Superior temporal gyrus (tissue), 1 donor: ENCODE data around the gene TIGD3.

Experiments used
- DNase-seq: peaks from one replicate; pipeline ENCODE4 v3.0.0-alpha.2; 2016; ENCODE audit errors: extremely low spot score

The TIGD3 gene, protein sequence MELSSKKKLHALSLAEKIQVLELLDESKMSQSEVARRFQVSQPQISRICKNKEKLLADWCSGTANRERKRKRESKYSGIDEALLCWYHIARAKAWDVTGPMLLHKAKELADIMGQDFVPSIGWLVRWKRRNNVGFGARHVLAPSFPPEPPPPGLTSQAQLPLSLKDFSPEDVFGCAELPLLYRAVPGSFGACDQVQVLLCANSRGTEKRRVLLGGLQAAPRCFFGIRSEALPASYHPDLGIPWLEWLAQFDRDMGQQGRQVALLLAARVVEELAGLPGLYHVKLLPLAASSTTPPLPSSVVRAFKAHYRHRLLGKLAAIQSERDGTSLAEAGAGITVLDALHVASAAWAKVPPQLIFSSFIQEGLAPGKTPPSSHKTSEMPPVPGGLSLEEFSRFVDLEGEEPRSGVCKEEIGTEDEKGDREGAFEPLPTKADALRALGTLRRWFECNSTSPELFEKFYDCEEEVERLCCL

DNA sequence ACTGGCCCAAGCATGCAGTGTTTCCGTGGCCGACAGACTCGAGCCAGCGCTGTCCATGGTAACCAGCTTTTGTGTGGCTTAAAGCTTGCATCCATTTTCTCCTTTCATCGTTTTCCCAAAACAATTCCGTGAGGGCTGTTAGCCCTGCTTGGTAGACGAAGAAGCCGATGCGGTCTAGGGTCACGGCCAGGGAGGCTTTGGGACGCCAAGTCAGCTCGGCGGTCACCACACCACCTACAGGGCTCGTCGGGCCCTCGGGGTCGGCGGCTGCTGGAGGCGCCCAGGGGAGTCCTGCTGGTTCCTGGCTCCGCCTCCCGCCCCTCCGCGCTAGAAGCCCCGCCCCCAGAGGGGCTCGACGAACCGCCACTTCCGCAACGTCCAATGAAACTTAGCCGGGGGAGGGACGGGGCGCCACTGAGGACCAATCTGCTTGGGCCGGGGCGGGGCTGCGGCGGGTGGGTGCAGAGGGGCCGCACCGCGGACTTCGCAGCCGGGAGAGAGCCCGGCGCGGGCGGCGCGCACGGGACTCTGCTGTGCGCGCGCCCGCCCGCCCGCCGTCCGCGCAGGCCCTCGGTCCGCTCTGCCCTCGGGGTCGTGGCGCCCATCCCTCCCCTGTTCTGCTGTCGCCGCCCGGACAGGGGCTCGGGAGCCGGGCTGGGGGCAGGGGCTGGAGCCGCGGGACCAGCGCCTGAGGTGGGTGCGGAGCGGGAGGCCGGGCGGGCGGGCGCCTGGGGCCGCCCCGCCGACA is at the start of gene TIGD3:
TSS of gene TIGD3 (plus strand) at position 487 of the 748 bp plus-strand sequence. CDS start 1,058 bp downstream, outside the sequence.
- DNase-seq, result peak; percentile 92

DNA sequence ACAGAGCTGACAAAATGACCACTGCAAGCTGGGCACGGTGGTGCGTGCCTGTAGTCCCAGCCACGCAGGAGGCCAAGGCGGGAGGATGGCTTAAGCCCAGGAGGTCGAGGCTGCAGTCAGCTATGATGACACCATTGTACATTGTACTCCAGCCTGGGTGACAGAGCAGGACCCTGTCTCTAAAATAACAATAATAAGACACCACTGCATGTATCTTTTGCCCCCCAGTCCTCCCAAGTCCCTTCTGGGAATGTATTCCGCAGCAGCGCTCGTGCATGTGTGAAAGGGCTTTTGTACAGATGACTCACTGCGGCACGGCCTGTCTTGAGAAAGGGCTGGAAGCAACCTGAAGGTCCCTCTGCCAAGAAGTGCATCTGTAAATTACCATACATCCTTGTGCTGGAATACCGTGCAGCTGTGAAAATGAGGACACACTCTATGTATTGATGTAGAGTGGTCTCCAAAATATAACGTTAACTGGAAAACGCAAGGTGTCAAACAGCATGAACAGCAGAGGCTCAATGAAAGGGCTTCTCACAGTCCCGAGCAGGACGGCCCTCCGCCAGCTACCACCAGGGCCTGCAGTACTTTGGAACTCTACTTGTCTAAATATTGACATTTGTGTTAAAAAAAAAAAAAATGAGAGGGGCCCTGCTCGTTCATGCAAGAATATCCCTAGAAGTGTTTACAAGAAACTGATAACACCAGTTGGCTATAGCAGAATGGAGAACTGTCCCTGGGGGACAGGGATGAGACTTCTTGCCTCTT is 48.9 kb upstream of the TIGD3 start:
- DNase-seq, result peak; percentile 26

DNA sequence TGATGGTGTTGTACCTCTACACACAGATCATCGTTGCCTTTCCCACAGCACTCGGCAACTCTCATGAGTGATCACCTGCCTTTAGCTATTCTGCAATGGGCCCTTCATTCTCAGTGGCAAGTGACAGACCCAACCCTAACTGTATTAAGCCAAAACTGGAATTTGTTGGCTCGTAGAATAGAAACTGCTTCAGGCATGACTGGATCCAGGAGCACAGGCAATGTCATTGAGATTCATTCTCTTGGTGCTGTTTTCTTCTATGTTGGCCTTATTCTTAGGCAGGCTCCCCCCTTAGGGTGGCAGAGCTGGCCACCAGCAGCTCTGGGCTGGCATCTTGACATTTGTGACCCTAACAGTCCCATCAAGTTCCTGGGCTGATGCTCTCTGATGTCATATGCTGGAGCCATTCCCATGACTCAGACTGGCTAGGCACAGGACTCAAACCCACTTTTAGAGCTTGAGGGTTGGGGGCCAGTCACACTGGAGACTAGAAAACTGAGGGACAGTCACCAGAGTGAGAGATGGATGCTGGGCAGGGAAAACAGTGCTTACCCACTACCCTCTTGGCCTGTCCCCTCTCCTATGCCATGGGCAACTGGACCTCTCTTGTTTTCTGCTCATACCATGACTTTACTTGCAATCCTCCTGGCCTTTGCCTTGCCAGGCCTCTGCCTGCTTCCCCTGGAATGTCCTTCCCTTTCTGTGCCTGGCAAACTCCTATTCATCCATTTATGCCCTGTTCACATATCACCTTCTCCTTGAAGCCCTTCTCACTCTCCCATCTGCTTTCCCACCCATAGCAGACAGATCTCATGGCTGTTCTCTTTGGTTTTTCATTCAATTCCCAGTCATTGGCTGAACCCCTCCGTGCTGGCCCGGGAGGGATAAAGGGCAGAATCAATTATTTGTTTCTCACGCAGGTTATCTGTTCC is 47.0 kb upstream of the TIGD3 start:
- no peak for DNase-seq

DNA sequence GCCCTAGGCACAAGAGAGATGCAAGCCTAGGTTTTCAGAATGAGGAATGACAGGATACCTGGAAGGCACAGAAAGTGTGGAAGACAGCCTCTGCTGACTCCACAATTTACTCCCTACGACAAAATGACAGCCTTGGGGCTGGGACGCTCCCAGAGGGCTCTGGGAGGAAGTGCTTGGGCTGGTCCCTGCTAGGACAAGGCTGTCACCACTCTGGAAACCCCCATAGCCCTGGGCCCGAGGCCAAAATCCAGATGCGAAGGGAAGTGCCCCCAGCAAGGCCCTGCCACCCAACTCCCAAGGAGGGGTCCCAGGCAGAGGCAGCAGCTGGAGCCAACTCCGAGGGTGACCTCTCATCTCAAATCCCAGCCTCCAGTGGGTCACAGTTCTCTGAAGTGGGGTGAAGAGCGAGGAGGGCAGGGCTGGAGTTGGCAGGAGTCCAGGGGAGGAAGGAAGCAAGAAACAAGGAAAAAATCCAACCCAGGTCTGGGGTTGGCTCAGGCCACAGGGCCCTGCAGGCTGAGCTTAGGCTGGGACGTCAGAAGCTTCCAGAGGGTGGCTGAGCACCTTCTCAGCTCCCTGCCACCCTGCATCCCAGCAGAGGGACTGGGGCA is 46.2 kb upstream of the TIGD3 start:
- DNase-seq, result no peak

DNA sequence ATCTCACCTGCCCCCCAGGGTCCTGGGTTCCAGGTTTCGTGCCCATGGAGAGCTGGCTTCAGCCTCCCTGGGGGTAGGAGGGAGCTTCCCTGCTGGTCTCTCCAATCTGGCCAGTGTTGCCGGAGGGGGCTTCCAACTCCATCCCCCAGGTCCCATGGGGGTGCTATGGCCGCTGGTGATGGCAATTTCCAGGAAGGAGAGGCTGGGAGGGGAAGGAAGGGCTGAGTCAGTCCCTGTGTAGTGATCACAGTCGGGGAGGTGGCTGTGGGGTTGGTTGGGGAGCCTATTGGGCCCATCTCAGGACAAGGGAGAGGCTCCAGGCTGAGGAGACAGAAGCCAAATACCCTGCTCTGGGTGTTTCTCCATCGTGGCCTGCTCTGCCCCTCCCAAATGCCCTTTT is 45.5 kb upstream of the TIGD3 start:
- no peak for DNase-seq

DNA sequence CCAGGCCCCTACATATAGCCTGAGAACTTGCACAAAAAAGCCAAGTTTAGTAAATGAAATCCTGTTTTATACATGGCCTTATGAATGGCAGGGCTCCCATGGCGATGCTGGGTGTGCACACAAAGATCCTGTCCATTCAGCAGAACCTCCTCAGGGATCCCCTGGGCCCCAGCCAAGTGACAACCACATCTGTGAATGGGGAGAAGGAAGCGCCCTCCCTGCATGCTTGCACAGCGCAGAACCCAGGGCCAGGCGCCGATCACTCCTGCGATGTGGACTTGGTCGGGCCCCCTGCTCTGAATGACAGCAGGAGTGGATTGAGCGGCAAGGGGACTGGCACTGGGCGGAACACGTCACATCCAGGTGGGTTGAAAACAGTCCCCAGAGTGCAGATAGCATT is 44.3 kb upstream of the TIGD3 start:
- peak; percentile 43 for DNase-seq

DNA sequence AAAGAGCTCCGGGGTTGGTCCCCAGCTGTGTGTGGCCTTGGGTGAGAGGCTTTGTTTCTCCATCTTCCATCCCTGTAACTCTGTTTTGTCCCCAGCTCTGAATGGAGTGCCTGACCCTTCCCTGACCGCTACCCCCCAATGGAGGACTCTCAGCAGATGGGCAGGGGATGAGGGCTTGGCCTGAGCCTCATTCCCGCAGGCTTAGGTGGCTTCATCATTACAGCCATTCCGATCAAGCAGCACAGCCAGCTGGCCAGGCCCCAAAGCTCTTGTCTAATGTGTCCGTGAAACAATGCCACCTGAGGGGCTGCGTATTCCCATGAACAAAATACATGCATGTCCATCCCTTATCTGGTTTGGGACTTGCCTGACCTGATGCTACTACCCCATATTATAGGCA is 43.8 kb upstream of the TIGD3 start:
- DNase-seq, result peak; percentile 13

DNA sequence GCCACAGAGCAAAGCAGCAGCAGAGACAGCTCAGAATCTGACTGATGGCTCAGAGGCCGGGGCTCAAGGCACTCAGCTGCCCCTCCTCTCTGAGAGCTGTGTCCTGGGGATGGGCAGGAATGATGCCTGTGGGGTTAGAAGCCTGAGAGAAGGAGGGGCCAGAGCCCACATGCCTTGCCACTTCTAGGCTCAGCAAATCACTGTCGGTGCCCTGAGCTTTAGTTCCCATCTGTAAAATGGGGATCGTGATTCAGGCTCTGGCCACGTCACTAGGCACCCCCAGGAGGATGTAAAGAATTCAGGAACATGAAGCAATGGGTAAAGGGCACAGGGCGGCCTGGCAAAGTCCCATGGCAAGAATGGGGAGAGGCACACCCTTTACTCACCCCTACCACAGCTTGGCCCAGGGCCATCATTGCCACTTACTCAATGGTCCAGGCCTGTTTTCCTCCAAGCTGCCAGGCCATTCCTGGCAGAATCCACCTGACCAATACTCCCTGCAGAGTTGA is 43.3 kb upstream of the TIGD3 start:
- DNase-seq, result no peak

DNA sequence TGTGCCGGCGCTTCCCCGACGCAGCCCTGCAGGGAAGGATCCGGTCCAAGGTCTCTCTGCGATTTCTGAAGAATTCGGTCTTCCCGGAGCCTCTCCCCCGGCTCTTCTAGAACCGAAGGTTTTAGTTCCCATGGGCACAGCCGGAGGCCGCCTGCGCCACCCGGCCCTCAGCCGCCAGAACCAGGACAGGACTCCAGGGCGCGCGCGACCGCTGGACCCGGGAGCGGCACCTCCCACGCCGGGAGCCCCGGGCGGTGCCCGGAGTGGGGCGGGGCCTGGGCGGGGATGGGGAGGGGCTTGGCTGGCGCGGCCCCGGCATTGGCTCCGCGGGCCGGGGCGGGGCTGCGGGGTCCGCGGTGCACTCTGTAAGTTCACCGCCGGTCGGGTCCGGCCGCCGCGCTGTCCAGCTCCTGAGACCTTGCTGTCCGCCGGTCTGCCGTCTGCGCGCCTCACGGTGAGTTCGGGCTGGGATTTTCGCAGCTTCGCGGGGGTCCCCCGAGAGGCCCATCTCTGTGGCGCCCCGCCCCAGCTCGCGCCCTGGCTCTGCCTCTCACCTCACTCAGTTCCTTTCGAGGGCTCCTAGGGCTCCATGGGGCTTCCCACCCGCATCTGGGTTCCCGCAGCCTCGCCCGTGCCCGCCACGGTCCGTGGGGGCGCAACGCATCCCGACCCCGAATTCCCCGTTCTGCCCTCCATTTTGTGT is 39.9 kb upstream of the TIGD3 start, which contains the start of gene CDC42EP2:
TSS of gene CDC42EP2 (plus strand) at position 366 of the 703 bp plus-strand sequence. CDS start 6,033 bp downstream, outside the sequence.
- peak; percentile 85 for DNase-seq

DNA sequence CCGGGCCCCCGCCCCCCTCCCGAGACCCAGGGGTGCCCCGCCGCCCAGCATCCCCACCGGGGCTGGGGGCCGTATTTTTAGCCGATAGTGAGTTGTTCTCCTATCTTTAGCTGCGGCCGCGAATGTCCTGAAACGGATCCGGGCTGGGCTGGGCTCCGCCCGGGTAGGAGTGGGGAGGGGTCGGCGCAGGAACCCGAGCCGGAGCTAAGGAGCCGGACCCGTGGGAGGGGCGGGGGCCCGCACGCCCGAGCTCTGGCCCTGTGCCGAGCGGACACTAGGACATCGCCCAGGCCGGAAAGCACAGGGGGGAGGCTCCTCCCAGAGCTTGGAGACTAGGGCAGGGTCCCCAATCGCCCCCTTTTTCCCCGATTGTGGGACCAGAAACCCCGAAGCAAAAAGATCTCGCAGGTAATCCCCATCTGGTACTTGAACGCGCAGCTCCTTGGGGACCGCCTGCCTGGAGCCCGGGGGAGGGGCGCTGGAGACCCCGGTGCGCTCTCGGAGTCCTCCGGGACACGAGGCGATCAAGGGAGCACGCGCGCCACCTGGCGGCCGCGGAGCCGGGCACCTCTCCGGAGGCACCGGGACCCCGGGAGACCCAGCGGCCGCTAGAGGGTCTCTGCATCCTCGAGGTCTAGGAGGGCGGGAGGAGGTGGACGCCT is 39.2 kb upstream of the TIGD3 start:
- DNase-seq, result peak; percentile 83

DNA sequence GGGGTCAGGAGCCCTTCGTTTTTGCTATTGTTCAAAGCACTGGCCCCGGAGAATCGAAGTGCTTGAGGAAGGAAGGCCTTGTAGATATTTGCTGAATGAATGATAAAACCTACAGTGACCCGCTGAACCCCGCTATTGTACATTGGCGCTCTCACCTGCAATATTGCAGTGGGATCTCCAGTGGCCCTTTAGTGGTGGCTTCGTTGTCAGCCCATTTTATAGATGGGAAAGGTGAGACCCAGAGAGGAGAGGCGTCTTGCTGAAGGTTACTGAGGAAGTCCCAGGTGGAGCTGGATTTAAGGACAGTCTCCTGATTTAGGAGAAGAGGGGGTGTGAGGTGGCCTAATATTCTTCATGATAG is 38.7 kb upstream of the TIGD3 start:
- DNase-seq, result no peak

DNA sequence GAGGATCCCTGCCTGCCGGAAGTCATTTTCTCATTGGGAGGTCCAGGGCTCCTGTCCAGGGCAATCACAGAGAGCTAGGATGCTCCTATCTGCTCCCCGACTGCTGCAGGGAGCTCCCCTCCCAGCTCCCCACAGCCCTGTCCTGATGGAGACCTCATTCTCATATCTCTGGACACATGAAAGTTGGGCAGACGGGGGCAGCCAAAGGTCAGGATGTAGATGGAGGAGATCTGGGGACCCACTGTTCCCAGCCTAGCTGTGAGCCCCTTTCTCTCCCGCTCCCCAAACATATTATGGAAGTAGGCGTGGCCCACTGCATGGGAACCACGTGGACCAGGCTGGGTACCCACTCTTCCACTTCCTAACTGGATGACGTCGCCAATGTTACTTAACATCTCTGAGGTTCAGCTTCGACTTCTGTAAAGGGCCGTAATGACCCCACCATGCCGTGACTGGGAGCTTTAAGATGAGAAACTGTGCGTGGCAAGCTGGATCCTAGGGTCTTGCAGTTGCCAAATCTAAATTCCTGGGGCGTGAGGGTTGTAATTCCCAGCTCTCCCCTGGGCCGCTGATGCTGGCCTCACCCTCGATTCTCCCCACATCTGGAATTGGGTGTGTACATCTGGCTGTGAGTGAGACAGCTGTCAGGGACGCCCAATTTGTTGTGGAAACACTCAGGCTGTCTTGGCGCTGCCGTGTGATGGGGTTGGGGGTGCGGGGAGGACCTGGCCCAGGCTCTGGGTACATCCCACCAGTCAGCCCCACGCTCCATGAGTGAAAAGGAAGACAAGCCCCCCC is 38.1 kb upstream of the TIGD3 start:
- no peak for DNase-seq

DNA sequence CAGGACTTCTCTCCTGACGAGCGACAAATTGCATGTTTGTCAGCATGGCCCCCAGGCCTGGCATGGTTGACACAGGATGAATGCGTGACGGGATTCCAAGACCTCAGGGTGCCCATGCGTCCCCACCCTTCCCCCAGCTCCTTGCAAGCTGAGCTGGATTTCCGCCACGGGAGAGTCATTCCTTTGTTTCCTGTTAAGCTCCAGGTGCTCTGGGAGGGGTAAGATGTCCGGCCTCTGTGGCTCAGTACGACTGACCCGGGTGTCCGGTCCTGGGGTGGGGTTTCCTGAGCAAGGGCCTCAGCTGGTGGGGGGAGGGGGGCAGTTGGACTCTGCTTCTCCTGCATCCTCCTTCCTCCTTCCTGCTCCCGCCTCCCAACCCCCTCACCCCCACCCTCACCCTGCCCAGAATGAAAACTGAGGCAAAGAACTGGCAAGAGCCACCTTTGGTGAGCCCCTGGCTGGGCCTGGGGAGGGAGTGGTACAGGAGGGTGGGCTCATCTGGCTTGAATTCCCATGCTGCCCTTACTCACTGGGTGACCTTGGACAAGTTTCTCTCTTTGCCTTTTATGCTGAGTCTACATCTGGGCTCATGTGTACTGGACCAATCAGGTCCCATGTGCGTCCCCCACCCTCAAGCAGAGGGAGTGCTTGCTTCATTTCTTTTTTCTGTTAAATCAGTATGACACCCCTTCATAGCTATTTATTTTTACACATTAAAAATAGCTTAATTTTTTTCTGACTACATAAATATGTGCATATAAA is 37.3 kb upstream of the TIGD3 start:
- no peak for DNase-seq

DNA sequence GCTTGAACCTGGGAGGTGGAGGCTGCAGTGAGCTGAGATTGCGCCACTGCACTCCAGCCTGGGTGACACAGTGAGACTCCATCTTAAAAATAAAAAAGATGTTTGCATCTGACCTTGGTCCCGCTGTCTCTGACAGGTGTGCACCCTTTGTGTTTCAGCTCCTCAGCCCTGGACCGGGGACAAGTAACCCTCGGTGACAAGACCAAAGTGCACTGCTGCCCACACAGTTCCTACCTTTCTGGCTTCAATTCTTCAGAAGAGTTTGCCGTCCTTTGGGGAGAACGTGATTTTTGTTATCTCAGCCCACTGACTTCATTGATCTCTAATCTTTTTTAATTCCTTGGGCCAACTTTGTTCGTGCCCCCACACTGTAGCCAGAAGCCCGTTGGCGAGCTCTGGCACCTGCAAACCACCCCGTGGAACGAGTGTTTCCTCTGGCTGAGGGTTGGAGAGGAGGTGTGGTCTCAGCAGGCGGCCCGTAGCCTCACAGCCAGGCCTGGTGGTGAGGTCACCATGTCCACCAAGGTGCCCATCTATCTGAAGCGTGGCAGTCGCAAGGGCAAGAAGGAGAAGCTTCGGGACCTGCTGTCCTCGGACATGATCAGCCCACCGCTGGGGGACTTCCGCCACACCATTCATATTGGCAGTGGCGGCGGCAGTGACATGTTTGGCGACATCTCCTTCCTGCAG is 34.0 kb upstream of the TIGD3 start:
- DNase-seq, result no peak

DNA sequence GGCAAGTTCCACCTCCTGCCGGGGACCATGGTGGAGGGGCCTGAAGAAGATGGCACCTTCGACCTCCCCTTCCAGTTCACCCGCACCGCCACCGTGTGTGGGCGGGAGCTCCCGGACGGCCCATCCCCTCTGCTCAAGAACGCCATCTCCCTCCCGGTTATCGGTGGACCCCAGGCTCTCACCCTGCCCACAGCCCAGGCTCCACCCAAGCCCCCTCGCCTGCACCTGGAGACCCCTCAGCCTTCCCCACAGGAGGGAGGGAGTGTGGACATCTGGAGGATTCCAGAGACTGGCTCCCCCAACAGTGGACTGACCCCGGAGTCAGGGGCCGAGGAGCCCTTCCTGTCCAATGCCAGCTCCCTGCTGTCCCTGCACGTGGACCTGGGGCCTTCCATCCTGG is 33.5 kb upstream of the TIGD3 start:
- DNase-seq, result no peak

DNA sequence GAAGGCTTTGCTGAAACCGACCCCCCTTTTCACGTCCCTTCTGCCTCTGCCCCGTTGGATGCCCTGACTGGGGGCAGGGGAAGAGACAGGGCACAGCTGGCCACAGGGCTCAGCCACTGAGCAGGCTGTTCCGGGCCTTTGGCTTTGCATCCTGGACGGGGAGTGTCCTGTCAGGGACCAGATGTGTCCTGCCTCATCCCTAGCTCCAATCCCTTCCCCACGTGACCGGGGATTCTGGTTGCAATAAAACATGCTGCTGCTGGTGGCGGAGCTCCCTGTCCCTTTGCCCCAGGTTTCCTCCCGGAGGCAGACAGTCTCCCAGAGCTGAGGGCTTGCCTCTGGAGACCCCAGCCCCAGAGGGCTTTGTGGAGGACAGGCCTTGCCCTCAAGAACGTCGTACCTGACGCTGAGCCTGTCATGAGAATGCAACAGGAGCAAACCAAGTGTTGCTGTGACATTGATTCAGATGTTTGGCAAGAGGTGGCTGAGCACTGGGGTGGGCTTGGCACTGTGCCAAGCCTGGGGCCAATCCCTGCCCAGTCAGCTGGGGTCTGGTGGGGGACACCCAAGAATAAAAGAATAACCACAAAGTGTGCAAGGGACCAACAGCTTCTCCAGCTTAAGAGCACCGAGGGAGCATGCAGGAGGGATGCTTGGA is 32.6 kb upstream of the TIGD3 start:
- DNase-seq, result no peak
